Gastrocnemius medialis (tissue), 4 donors: Measurements from ENCODE around the gene CCL15. TPM values are rescaled to one million over a fixed set of nuclear protein-coding genes. Genes with fewer than 3 reads are reported as not detected.

ENCODE experiments used
- ATAC-seq, 2 donors: fragments of 150-250 bp; one replicate each; pipeline ENCODE4 v1.9.1; 2016
- DNase-seq, 2 donors: peaks; one replicate each; pipeline ENCODE4 v3.0.0-alpha.2; 2019
- H3K27ac ChIP-seq, 4 donors: fragments of 200-600 bp; sonication (generic); 1 replicate in 1 of 4; 2 replicates in 3 of 4; pipeline ENCODE4 v1.5.1; 2016 to 2018; ENCODE audit warnings: mild to moderate bottlenecking in 2 of 4, moderate library complexity in 1 of 4
- H3K27me3 ChIP-seq, 3 donors: fragments of 200-600 bp; sonication (generic) in 2 of 3; 1 replicate in 1 of 3; 2 replicates in 2 of 3; pipeline versions ENCODE4 v1.5.1 to v1.6.0; 2016 to 2019; ENCODE audit warnings: mild to moderate bottlenecking in 1 of 3, moderate library complexity in 1 of 3
- H3K36me3 ChIP-seq, 2 donors: fragments of 200-600 bp; sonication (generic) in 1 of 2; one replicate each; pipeline ENCODE4 v1.5.1; 2017 to 2018
- H3K4me1 ChIP-seq, 2 donors: fragments of 200-600 bp; sonication (generic) in 1 of 2; one replicate each; pipeline ENCODE4 v1.5.1; 2016 to 2017; ENCODE audit warnings: mild to moderate bottlenecking in 2 of 2
- H3K4me3 ChIP-seq, 4 donors: fragments of 200-600 bp; sonication (generic) in 3 of 4; 1 replicate in 1 of 4; 2 replicates in 3 of 4; pipeline ENCODE4 v1.5.1; 2016 to 2019; ENCODE audit warnings: mild to moderate bottlenecking in 2 of 4
- H3K9me3 ChIP-seq, 3 donors: fragments of 200-600 bp; sonication (generic) in 2 of 3; 1 replicate in 1 of 3; 2 replicates in 2 of 3; pipeline ENCODE4 v1.5.1; 2016 to 2019
- CTCF ChIP-seq, 5 experiments: fragments of 450-650 bp in 3 of 5; fragments of 200-600 bp in 2 of 5; sonication (generic) in 2 of 5; IDR thresholded peaks in 4 of 5; conservative IDR thresholded peaks in 1 of 5; 1 replicate in 4 of 5; 2 replicates in 1 of 5; pipeline ENCODE4 v1.5.1; 2016 to 2019; ENCODE audit warnings: antibody characterized with exemption in 5 of 5, mild to moderate bottlenecking in 3 of 5, moderate library complexity in 3 of 5
- POLR2A ChIP-seq, 2 donors: fragments of 450-650 bp; IDR thresholded peaks; one replicate each; pipeline ENCODE4 v1.6.1; 2017; ENCODE audit warnings: antibody characterized with exemption in 2 of 2, mild to moderate bottlenecking in 2 of 2, moderate library complexity in 2 of 2
- in situ Hi-C, 4 donors: fragments of 200-750 bp; cut with MboI; loops; one replicate each; pipeline versions ENCODE4 v1.15.0 to v1.8.0; 2017; ENCODE audit warnings: low sequenced_read_pairs in 4 of 4
- intact Hi-C: fragments of 100-400 bp; cut with DNase I; formaldehyde crosslinking; loops from one replicate; pipeline ENCODE4 v1.15.1; 2023; ENCODE audit warnings: low total_unique reads
- total RNA-seq, 4 donors: library from RNA; depleted of rRNA; stranded (reverse); fragments of >200 nt; gene quantifications; one replicate each; pipeline versions ENCODE4 v1.1.0 to v1.2.3, GENCODE V29; 2016

Gene CCL15
- total RNA-seq, 4 donors from 2014 or later, result not detected

GRCh38 chr17:36034127-36034526 lies 32.8 kb upstream of the CCL15 start:
- Histone ChIP-seq H3K27me3 (no peaks in the 10 kb centered on the region), H3K4me1 (no peaks in the 10 kb centered on the region), H3K36me3 (no peaks in the 10 kb centered on the region), H3K9me3 (no peaks in the 10 kb centered on the region), H3K4me3 (no peak overlapping the region), H3K27ac (no peak overlapping the region)
- intact Hi-C loops (no loop called here), in situ Hi-C loops (no loop called here)
- ATAC-seq, result no peak
- no peak for DNase-seq
- TF ChIP-seq POLR2A (IDR thresholded peaks at IDR 0.05) (no peak), CTCF (IDR thresholded peaks at IDR 0.05 in 4 of 5, conservative IDR thresholded peaks at IDR 0.05 in 1 of 5) (no peak)

GRCh38 chr17:36030956-36031355 lies 29.6 kb upstream of the CCL15 start:
- Histone ChIP-seq H3K4me3 (no peak overlapping the region), H3K9me3 (no peaks in the 10 kb centered on the region), H3K36me3 (no peaks in the 10 kb centered on the region), H3K27ac (no peak overlapping the region), H3K27me3 (no peaks in the 10 kb centered on the region), H3K4me1 (no peaks in the 10 kb centered on the region)
- TF ChIP-seq CTCF (IDR thresholded peaks at IDR 0.05 in 4 of 5, conservative IDR thresholded peaks at IDR 0.05 in 1 of 5) (no peak), POLR2A (IDR thresholded peaks at IDR 0.05) (no peak)
- in situ Hi-C loops, result no loop called here
- no peak for DNase-seq
- ATAC-seq, result no peak
- intact Hi-C loops, result no loop called here

DNA sequence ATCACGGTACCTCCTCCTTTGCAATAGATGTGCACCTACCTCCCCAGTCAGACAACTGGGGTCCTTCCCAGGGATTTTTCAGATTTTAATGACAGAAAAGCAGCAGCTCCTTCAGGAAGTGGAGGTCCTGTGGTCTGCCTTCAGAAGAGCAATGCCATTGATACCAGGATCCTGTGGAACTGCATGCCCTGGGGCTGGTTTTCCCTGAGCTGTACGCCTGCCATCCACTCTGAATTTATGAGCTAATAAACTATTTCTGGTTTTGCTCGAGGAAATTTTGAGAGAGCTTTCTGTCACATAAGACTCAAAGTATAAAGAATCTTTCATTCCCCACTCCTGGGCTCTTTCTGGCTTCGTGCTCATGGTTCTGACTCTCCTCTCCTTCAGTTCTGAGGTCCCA lies 26.4 kb upstream of the CCL15 start:
- intact Hi-C loops (no loop called here), in situ Hi-C loops (no loop called here)
- no peak for DNase-seq
- Histone ChIP-seq H3K27me3 (no peaks in the 10 kb centered on the region), H3K27ac (no peak overlapping the region), H3K4me1 (no peaks in the 10 kb centered on the region), H3K9me3 (no peaks in the 10 kb centered on the region), H3K4me3 (no peak overlapping the region), H3K36me3 (no peaks in the 10 kb centered on the region)
- ATAC-seq, result no peak
- TF ChIP-seq CTCF (IDR thresholded peaks at IDR 0.05 in 4 of 5, conservative IDR thresholded peaks at IDR 0.05 in 1 of 5), result no peak
- TF ChIP-seq POLR2A (IDR thresholded peaks at IDR 0.05), result no peak

- intact Hi-C loops (no loop called here), in situ Hi-C loops (no loop called here)
- ATAC-seq (no peak), DNase-seq (no peak)
- Histone ChIP-seq H3K4me3 (no peak overlapping the region), H3K27ac (no peak overlapping the region), H3K4me1 (no peaks in the 10 kb centered on the region), H3K9me3 (no peaks in the 10 kb centered on the region), H3K36me3 (no peaks in the 10 kb centered on the region), H3K27me3 (no peaks in the 10 kb centered on the region)
- TF ChIP-seq CTCF (IDR thresholded peaks at IDR 0.05 in 4 of 5, conservative IDR thresholded peaks at IDR 0.05 in 1 of 5) (no peak), POLR2A (IDR thresholded peaks at IDR 0.05) (no peak)
These were observed 22.9 kb upstream of the CCL15 start for GRCh38 chr17:36024106-36024869.

DNA sequence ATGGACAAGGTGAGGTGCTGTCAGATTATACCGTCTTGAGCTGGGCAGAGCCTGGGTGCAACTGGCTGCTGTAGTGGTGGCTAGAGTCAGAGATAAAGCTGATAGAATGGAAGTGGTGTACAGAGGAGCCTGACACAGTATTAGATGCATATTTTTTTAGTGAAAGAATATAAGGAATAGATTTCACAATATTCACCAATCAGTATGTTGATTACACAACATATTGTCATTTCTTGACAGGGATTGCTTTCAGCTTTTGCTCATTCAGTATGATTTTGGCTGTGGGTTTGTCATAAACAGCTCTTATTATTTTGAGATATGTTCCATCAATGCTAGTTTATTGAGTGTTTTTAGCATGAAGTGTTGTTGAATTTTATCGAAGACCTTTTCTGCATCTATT lies 18.1 kb upstream of the CCL15 start:
- intact Hi-C loops (no loop called here), in situ Hi-C loops (no loop called here)
- H3K27ac ChIP-seq, result no peak overlapping the region
- no peak for DNase-seq
- no peaks in the 10 kb centered on the region for H3K36me3 ChIP-seq
- H3K4me3 ChIP-seq, result no peak overlapping the region
- no peaks in the 10 kb centered on the region for H3K4me1 ChIP-seq
- TF ChIP-seq POLR2A (IDR thresholded peaks at IDR 0.05) (no peak), CTCF (IDR thresholded peaks at IDR 0.05 in 4 of 5, conservative IDR thresholded peaks at IDR 0.05 in 1 of 5) (no peak)
- no peaks in the 10 kb centered on the region for H3K27me3 ChIP-seq
- ATAC-seq, result no peak
- no peaks in the 10 kb centered on the region for H3K9me3 ChIP-seq
